ENCODE measurements around the gene ARPC1A.

Gene ARPC1A

GRCh38 chr7:99383203-99383602 lies 57.5 kb downstream of the ARPC1A start:
- Histone ChIP-seq H3K4me2 (ENCODE audit: low read depth, low read length, poor library complexity, severe bottlenecking) (no peak overlapping the region), H3K4me1 (ENCODE audit: insufficient read depth, low read length, poor library complexity, severe bottlenecking) (peaks cover 30% of the 10 kb centered on the region), H2AFZ (ENCODE audit: low read length) (no peak overlapping the region), H3K9me3 (ENCODE audit: insufficient read depth, low read depth, low read length) (no peaks in the 10 kb centered on the region), H3K4me3 (ENCODE audit: low read length, poor library complexity, severe bottlenecking) (no peak overlapping the region), H3F3A (ENCODE audit: low read depth) (no peaks in the 10 kb centered on the region), H3K9ac (ENCODE audit: low read depth, low read length, poor library complexity, severe bottlenecking) (no peak overlapping the region), H3K27me3 (ENCODE audit: insufficient read depth, low read length, poor library complexity, severe bottlenecking) (no peaks in the 10 kb centered on the region), H3K36me3 (ENCODE audit: insufficient read depth, low read length) (peaks cover 9% of the 10 kb centered on the region; the same call in 1 of the 2 replicates), H3K79me2 (ENCODE audit: insufficient read depth, low read length) (peaks cover 47% of the 10 kb centered on the region), H4K20me1 (ENCODE audit: insufficient read depth, low read length, poor library complexity, severe bottlenecking) (peaks cover 4% of the 10 kb centered on the region), H3K9me2 (replicated peaks; ENCODE audit: low read depth, low read length) (no peaks in the 10 kb centered on the region)
- TF ChIP-seq, protein P1, sequence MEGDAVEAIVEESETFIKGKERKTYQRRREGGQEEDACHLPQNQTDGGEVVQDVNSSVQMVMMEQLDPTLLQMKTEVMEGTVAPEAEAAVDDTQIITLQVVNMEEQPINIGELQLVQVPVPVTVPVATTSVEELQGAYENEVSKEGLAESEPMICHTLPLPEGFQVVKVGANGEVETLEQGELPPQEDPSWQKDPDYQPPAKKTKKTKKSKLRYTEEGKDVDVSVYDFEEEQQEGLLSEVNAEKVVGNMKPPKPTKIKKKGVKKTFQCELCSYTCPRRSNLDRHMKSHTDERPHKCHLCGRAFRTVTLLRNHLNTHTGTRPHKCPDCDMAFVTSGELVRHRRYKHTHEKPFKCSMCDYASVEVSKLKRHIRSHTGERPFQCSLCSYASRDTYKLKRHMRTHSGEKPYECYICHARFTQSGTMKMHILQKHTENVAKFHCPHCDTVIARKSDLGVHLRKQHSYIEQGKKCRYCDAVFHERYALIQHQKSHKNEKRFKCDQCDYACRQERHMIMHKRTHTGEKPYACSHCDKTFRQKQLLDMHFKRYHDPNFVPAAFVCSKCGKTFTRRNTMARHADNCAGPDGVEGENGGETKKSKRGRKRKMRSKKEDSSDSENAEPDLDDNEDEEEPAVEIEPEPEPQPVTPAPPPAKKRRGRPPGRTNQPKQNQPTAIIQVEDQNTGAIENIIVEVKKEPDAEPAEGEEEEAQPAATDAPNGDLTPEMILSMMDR (conservative IDR thresholded peaks at IDR 0.05; ENCODE audit: low read length): no peak
- no peak for TF ChIP-seq EZH2phosphoT487 (IDR thresholded peaks at IDR 0.05; ENCODE audit: borderline replicate concordance)

GRCh38 chr7:99383791-99384370 lies 58.2 kb downstream of the ARPC1A start:
- Histone ChIP-seq H3F3A (ENCODE audit: low read depth) (no peaks in the 10 kb centered on the region), H3K9me2 (replicated peaks; ENCODE audit: low read depth, low read length) (no peaks in the 10 kb centered on the region), H3K4me1 (ENCODE audit: insufficient read depth, low read length, poor library complexity, severe bottlenecking) (peaks cover 29% of the 10 kb centered on the region), H4K20me1 (ENCODE audit: insufficient read depth, low read length, poor library complexity, severe bottlenecking) (peaks cover 4% of the 10 kb centered on the region), H3K9me3 (ENCODE audit: insufficient read depth, low read depth, low read length) (no peaks in the 10 kb centered on the region), H3K4me3 (ENCODE audit: low read length, poor library complexity, severe bottlenecking) (no peak overlapping the region), H3K79me2 (ENCODE audit: insufficient read depth, low read length) (peaks cover 45% of the 10 kb centered on the region), H3K4me2 (ENCODE audit: low read depth, low read length, poor library complexity, severe bottlenecking) (no peak overlapping the region), H3K36me3 (ENCODE audit: insufficient read depth, low read length) (peaks cover 12% of the 10 kb centered on the region; the same call in 1 of the 2 replicates), H2AFZ (ENCODE audit: low read length) (no peak overlapping the region), H3K9ac (ENCODE audit: low read depth, low read length, poor library complexity, severe bottlenecking) (no peak overlapping the region), H3K27me3 (ENCODE audit: insufficient read depth, low read length, poor library complexity, severe bottlenecking) (no peaks in the 10 kb centered on the region)
- no peak for TF ChIP-seq EZH2phosphoT487 (IDR thresholded peaks at IDR 0.05; ENCODE audit: borderline replicate concordance)
- TF ChIP-seq, protein P1 (conservative IDR thresholded peaks at IDR 0.05; ENCODE audit: low read length): no peak

DNA sequence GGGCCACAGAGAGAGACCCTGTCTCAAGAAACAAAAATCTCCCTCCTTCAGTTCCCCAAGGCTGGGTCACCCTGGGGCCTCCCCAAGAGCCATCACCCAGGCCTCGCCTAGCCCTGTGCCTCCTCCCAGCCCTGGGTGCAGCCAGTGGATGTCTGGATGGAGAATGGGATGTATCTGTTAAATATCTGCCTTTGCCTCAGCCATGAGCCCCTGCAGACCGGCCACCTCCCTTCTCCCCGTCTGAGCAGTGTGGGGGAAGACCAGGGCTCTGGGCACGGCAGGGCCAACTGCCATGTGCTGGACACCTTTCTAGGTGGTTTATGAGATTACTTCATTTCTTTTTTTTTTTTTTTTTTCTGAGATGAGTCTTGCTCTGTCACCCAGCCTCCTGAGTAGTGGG lies 58.8 kb downstream of the ARPC1A start:
- Histone ChIP-seq H3K4me2 (ENCODE audit: low read depth, low read length, poor library complexity, severe bottlenecking) (no peak overlapping the region), H2AFZ (ENCODE audit: low read length) (no peak overlapping the region), H4K20me1 (ENCODE audit: insufficient read depth, low read length, poor library complexity, severe bottlenecking) (peaks cover 4% of the 10 kb centered on the region), H3K4me1 (ENCODE audit: insufficient read depth, low read length, poor library complexity, severe bottlenecking) (peaks cover 23% of the 10 kb centered on the region), H3K27me3 (ENCODE audit: insufficient read depth, low read length, poor library complexity, severe bottlenecking) (no peaks in the 10 kb centered on the region), H3K9ac (ENCODE audit: low read depth, low read length, poor library complexity, severe bottlenecking) (no peak overlapping the region), H3K79me2 (ENCODE audit: insufficient read depth, low read length) (peaks cover 38% of the 10 kb centered on the region), H3K9me3 (ENCODE audit: insufficient read depth, low read depth, low read length) (no peaks in the 10 kb centered on the region), H3K36me3 (ENCODE audit: insufficient read depth, low read length) (peaks cover 16% of the 10 kb centered on the region; the same call in 1 of the 2 replicates), H3K4me3 (ENCODE audit: low read length, poor library complexity, severe bottlenecking) (no peak overlapping the region), H3K9me2 (replicated peaks; ENCODE audit: low read depth, low read length) (no peaks in the 10 kb centered on the region), H3F3A (ENCODE audit: low read depth) (no peaks in the 10 kb centered on the region)
- TF ChIP-seq EZH2phosphoT487 (IDR thresholded peaks at IDR 0.05; ENCODE audit: borderline replicate concordance): no peak
- TF ChIP-seq, protein P1 (conservative IDR thresholded peaks at IDR 0.05; ENCODE audit: low read length): no peak
